H4 (cell line): ENCODE measurements around the gene NR1I2. TPM values are rescaled to one million over a fixed set of nuclear protein-coding genes. Genes with fewer than 3 reads are reported as not detected.
A peak's percentile ranks its signal among the peaks of the same experiment; 100 is the strongest.

ENCODE experiments used
- DNase-seq: peaks from one replicate; pipeline ENCODE4 v3.0.0-alpha.2; 2015; ENCODE audit warnings: low spot score
- total RNA-seq: library from RNA; depleted of rRNA; stranded (reverse); fragments of >200 nt; shearing (Covaris generic); gene quantifications from 2 replicates; pipeline ENCODE4 v1.2.3, GENCODE V29; 2014

NR1I2 gene
- total RNA-seq, 1 experiment from 2014 or later: not detected

DNA sequence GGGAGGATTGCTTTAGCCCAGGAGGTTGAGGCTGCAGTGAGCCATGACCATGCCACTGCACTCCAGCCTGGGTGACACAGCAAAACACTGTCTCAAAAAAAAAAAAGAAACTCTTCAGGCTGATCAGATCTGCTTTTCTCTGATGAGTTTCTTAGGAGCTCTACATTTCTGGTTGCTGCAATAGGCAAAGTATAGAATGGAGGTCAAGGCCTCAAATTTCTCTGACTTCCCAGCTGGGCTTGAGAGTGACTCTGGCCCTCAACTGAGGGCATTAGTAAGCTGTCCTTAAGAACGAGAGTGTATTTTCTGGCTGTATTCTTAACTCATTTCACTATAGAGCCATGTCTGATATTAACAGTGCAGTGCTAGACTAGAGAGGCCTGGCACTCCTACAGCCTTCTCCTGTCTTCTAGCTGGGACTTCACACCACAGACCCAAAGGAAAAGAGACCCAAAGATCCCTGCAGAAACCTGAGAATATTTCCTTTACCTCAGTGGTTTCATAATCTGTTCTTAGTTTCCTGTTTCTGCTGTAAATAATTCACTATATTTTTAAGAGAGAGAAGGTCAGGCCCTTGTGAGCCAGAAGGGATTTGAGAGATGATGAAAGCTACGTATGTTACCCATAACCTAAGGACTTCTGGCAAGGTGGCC lies 2.0 kb upstream of the NR1I2 start:
- no peak for DNase-seq

DNA sequence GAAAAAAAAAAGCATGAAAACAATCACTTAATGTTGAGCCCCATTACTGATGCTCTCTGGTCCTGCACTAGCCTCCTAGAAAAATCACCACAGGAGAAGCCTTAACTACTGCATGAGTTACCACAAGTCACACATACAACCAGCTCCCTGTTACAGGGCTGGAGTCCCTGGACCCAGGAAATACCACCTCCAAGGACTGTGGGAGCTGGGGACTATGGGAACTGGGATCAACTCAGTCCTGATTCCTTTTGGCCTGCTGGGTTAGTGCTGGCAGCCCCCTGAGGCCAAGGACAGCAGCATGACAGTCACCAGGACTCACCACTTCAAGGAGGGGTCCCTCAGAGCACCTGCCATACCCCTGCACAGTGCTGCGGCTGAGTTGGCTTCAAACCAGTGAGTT lies 559 bp downstream of the NR1I2 start:
- DNase-seq: no peak

DNA sequence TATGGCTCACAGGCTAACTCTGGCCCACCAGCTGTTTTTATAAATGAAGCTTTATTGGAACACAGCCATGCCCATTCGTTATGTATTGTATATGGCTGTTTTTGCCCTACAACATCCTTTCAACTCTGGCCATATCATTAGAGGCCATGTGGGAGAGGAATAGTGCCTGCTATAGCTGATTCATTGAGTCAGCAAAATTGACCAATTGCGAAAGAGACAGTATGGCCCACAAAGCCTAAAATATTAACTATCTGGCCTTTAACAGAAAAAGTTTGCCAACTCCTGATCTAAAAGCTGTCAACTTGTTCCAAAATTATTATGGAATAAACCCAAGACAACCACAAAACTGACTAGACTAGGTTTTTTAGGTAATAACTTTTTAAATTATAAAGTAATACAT lies 1.4 kb downstream of the NR1I2 start:
- no peak for DNase-seq

DNA sequence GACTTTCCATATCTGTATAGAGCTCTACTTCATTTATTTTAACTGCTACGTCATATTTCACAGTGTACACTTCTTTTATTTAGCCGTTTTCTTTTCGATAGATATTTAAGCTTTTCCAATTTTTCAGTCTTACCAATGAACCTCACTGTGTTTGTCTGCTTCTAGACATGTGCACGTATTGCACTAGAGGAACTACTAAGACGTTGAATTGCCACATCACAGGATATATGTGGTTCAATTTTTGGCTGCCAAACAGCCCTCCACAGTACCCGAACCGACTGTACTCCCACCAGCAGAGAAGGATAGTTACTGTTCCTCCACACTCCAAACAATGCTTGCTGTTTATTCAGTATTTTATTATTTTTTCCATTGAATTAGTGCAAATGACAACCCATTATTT lies 2.0 kb downstream of the NR1I2 start:
- DNase-seq: no peak

DNA sequence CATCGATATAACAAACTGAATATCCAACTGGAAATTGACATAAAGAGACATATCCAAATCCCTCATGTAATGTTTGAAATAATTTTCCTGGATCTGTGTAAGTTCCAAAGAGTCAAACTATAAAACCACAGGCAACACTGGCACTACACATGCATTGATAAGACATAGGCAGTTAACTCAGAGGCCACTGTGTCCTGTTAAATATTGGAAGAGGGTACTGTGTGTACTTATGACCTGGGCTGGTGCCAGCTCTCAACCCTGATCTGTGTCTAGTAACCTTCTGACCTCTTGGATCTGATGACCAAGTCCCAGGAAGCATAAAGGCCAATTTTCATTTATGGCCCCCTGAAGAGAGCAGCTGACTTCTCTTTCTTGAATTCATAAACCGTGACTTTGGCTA lies 4.5 kb downstream of the NR1I2 start:
- DNase-seq: no peak

DNA sequence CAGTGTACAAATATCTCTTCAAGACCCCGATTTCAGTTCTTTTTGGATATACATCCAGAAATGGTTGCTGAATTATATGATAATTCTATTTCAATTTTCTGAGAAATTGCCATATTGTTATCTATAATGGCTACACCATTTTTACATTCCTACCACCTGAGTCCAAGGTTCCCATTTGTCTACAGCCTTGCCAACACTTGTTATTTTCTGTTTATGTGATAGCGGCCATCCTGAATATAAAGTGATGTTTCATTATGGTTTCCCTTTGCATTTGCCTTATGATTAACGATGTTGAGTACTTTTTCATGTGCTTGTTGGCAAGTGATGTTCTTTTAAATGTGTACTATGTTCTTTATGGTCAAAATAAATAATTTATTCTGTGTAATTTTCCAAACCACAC lies 8.5 kb downstream of the NR1I2 start:
- no peak for DNase-seq

DNA sequence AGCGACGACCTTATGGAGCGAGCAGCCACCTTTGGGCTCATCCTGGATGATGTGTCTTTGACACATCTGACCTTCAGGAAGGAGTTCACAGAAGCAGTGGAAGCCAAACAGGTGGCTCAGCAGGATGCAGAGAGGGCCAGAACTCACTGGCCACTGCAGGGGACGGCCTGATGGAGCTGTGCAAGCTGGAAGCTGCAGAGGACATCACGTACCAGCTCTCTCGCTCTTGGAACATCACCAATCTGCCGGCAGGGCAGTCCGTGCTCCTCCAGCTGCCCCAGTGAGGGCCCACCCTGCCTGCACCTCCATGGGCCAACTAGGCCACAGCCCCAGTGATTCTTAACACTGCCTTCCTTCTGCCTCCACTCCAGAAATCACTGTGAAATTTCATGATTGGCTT lies 10.4 kb downstream of the NR1I2 start:
- DNase-seq: no peak

DNA sequence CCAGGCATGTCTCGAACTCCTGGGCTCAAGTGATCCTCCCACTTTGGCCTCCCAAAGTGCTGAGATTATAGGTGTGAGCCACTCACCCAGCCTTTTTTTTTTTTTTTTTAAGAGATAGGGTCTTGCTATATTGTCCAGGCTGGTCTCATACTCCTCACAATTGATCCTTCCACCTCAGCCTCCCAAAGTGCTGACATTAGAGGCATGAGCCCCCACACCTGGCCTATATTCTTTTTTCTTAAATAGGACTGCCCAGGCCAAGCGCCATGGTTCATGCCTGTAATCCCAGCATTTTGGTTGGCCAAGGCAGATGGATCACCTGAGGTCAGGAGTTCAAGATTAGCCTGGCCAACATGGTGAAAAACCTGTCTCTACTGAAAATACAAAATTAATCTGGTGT lies 12.5 kb downstream of the NR1I2 start:
- DNase-seq: no peak

DNA sequence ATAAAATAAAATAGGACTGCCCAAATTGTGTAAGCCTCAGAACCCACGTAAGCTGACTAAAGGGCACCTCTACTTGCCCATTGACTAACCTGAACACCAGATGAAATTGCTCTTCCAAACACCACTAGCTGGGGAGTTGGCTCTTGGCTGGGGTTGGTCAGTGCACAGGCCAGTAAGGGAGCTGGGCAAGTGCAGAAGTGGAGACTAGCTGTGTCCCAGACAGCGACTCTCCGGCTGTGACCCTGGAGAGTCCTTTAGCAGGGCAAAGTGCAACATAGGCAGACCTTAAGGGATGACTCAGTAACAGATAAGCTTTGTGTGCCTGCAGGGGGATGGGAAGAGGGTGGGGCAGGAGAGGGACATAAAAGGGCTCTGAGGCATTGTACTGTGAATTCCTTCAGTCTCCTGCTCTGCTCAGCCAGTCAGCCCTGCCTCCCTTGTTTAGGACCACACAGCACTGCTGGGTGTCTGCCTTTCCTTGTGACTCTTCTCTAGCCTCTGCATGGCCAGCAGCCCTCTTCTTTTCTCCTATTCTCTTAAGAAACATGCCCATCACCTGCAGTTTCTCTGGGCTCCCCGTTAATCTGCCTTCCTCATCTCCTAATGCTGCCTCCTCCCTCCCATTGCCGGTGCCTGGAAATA lies 13.2 kb downstream of the NR1I2 start:
- DNase-seq: peak; percentile 39

DNA sequence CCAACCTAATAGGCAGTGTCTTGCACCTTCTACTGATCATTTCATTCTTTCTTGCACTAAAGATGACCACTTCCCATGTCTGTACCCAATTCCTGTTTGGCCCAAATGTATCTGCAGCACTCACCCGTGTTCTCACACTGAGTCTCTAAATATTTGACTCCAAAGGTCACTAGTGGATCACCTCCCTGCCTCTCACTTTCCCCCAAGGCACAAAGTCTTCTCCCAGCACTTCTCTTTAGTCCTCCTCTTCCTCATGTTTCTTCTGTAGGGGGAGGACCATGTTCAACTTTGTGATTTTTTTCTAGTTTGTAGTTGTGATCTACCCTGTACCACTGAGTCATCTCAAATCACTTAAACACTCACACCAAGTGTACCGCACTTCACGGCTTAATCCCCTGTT lies 13.9 kb downstream of the NR1I2 start:
- no peak for DNase-seq

DNA sequence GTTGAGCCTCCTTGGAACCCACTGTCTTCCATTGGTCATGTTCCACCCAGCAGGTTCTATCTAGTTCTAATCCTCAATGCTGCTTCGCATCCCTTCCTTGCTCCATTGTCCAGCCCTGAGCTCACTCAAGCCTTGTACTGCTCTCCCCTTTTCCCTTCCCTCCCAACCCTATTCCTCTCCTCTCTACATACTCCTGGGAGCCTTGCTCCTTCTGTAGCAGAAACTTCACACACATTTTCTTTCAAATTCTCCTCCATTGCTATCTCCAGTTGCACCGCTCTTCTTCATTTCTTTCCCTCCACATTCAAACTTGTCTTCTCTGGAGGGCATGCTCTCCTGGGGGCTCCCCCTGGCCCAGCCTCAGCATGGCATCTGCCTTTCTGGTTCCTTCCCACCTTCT lies 14.5 kb downstream of the NR1I2 start:
- DNase-seq: no peak

DNA sequence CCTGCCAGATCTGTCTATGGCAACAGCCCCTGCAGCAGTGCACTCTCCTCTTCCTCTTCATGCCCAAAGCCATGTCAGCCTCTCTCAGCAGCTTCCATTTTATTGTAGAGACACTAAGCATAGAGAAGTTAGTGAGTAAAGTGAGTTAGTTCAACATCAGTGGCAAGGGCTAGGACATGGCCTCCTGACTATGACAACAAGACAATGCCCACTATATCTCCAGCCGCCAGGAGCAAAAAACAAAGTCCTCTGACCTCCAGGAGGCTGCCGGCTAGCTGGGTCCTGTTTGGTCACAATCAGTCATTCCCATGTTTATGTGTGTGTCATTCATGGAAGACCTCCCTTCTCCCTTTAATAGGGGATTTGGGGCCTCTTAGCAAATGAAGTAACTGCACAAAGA lies 14.9 kb downstream of the NR1I2 start:
- no peak for DNase-seq

DNA sequence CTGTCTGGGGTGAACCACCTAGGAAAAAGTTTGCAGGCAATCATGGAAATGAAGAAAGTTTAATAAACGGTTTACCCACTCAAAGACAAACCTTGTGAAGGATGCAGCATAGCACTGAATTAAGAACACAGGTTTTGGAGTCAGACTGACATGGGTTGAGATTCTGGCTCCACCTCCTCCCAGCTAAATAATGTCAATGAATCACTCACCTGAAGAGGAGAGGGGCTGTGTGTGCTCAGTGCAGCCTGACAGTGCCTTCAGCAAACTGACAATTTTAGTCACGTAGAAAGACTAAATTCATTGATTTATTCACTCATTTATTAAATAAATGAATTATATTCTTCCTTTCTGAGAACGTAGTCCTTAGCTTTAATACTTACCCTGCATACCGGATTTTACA lies 18.9 kb downstream of the NR1I2 start:
- no peak for DNase-seq

DNA sequence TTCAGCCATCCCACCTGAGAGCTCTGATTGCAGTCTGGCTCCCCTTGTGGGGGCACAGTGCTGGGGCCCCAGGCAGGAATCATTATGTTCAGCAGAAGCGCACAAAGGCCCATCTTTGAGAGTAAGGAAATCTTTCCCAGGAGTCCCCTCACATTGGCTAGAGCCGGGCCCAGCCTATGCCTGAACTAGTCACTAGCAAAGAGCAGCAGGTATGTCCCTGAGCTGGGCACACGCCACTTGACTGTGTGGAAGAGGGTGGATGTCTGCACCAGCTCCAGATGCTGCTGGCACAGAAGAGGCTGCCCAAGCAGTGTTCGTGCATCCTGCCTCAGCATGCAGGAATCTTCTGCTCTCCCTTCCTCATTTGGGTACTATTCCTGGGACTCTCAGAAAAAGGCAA lies 26.3 kb downstream of the NR1I2 start:
- DNase-seq: no peak

DNA sequence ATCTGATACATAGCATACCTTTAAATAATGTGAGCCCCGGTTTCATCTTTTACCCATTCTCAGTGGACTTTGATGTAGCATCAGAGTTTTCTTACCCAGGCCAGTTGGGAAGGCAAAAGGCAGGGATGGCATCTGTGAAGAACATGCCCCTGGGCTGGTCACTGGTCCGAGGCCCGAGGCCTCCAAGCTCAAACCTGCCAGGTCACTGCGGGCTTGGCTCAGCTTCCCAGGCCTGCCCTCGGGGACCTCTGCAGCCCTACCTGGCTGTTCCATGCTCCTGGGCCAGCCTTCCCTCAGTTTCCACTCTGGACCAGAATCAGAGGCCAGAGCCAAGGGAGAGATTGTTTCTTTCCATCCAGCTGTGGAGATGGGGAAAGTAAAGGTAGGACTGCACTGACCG lies 26.9 kb downstream of the NR1I2 start:
- no peak for DNase-seq

DNA sequence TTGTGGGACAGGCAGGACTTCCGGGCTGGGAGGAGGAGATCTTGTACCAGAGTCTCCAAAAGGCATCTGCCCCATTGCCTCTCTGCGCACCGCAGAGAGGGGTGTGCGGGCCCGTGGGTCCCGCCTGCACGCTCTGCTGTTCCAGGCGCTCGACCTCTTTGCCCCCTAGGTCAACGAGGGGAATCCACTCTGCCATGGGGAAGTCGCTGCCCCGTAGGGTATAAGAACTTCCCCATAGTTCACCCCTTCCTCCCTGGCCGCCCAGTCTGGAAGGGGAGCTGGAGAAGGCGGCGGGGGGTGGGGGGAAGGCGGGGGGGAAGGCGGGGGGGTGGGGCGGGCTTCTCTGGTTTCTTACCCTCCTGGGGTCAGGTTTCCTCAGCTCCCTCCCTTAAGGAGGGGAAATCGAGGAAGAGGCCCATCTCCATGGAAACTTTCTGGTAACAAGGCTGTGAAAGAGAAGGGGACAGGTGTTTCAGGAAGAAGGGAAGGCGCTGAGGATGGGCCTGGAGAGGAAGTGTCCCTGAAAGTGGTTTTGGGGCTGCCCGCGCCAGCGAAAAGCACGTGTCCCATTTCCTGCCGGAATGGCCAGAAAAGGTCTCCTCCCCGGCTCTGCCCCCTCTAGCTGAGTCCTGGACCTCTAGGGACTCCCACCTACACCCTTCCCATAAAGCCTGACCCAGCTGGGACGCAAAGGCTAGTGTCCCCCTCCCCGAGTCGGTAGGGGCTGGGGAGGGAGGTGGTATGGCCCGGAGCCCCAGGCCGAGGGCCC lies 27.5 kb downstream of the NR1I2 start:
- no peak for DNase-seq

DNA sequence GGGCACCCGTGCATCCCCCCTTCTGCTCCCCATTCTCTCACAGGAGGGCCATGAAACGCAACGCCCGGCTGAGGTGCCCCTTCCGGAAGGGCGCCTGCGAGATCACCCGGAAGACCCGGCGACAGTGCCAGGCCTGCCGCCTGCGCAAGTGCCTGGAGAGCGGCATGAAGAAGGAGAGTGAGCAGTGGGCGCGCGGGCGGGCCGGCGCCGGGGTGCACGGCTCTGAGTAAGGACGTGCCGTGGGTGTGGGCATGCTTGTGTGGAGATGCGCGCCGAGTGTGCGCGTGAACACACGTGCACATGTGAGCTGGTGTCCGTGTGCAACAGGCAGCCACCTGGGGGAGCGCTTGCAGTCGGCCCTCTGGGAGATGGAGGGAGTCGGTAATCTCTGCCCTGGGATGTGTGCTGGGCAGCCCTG lies 28.1 kb downstream of the NR1I2 start:
- DNase-seq: no peak

DNA sequence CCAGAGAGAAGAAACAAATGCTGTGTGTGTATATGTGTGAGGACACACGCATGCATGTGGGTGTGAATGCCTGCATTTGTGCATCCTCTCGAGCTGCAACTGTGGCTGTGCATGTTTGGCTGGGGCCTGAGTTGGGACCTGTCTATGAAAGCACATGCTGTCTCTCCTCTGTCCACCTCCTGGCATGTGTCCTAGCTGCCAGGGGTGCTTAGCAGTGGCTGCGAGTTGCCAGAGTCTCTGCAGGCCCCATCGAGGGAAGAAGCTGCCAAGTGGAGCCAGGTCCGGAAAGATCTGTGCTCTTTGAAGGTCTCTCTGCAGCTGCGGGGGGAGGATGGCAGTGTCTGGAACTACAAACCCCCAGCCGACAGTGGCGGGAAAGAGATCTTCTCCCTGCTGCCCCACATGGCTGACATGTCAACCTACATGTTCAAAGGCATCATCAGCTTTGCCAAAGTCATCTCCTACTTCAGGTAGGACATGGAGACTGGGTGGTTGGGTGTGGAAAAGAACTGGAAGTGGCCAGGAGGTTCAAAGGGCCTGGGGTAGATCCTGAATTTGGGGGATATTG lies 30.7 kb downstream of the NR1I2 start:
- DNase-seq: no peak

DNA sequence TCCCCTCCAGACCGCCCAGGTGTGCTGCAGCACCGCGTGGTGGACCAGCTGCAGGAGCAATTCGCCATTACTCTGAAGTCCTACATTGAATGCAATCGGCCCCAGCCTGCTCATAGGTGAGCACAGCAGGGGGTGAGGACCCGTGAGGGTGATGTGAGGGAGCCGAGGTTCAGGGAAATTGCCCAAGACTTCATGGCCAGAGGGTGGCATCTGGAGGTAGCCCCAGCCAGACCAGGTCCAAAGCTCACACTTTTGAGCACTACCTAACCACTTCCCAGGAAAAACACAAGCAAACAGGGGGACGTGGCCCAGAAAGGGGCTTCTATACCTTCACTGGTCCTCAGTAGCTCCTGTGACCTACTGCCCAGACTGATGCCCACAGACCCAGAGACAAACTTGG lies 33.8 kb downstream of the NR1I2 start:
- no peak for DNase-seq

DNA sequence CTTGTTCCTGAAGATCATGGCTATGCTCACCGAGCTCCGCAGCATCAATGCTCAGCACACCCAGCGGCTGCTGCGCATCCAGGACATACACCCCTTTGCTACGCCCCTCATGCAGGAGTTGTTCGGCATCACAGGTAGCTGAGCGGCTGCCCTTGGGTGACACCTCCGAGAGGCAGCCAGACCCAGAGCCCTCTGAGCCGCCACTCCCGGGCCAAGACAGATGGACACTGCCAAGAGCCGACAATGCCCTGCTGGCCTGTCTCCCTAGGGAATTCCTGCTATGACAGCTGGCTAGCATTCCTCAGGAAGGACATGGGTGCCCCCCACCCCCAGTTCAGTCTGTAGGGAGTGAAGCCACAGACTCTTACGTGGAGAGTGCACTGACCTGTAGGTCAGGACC lies 35.2 kb downstream of the NR1I2 start:
- DNase-seq: no peak

DNA sequence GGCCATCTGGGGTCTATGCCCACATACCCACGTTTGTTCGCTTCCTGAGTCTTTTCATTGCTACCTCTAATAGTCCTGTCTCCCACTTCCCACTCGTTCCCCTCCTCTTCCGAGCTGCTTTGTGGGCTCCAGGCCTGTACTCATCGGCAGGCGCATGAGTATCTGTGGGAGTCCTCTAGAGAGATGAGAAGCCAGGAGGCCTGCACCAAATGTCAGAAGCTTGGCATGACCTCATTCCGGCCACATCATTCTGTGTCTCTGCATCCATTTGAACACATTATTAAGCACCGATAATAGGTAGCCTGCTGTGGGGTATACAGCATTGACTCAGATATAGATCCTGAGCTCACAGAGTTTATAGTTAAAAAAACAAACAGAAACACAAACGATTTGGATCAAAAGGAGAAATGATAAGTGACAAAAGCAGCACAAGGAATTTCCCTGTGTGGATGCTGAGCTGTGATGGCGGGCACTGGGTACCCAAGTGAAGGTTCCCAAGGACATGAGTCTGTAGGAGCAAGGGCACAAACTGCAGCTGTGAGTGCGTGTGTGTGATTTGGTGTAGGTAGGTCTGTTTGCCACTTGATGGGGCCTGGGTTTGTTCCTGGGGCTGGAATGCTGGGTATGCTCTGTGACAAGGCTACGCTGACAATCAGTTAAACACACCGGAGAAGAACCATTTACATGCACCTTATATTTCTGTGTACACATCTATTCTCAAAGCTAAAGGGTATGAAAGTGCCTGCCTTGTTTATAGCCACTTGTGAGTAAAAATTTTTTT lies 35.9 kb downstream of the NR1I2 start:
- DNase-seq: no peak

DNA sequence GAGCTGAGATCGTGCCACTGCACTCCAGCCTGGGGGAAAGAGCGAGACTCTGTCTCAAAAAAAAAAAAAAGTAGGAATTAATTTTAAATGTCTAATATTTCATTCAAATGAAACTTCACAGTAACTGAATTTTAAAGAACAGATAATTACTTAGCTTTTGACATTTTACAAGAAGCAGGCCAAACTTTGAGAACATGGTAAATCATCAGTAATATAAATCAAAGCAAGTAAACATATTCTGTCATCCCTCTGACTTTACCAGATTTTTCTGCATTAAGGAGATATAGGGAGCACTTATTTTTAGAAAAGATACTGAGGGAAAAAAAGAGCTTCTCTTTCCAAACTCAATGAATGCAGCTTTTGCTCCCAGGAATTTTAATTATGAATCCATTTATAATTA lies 37.0 kb downstream of the NR1I2 start:
- no peak for DNase-seq
